Type B pancreatic cell (in vitro differentiated cells): ENCODE data around the gene MPND. TPM values are rescaled to one million over a fixed set of nuclear protein-coding genes. Genes with fewer than 3 reads are reported as not detected.

Experiments used
- DNase-seq: peaks from one replicate; pipeline ENCODE4 v3.0.0; 2021; ENCODE audit warnings: mixed read lengths; ENCODE audit not compliant: unreplicated experiment; ENCODE audit errors: extremely low spot score
- H3K27ac Mint-ChIP-seq: 2 replicates; pipeline ENCODE4 v1.8.0; 2021; ENCODE audit warnings: mild to moderate bottlenecking, mixed read lengths
- H3K27me3 Mint-ChIP-seq: 2 replicates; pipeline ENCODE4 v1.8.0; 2021; ENCODE audit warnings: mixed read lengths
- H3K36me3 Mint-ChIP-seq: 2 replicates; pipeline ENCODE4 v1.8.0; 2021; ENCODE audit warnings: mixed read lengths
- H3K4me1 Mint-ChIP-seq: one replicate; pipeline ENCODE4 v1.8.0; 2021; ENCODE audit warnings: mixed read lengths; ENCODE audit not compliant: unreplicated experiment
- H3K4me3 Mint-ChIP-seq: 2 replicates; pipeline ENCODE4 v1.8.0; 2021; ENCODE audit warnings: mild to moderate bottlenecking, mixed read lengths
- H3K9me3 Mint-ChIP-seq: 2 replicates; pipeline ENCODE4 v1.8.0; 2021; ENCODE audit warnings: mixed read lengths
- CTCF ChIP-seq: fragments of 200-600 bp; sonication (generic); conservative IDR thresholded peaks from 2 replicates; pipeline ENCODE4 v1.5.0; 2021; ENCODE audit warnings: antibody characterized with exemption, mild to moderate bottlenecking
- long read RNA-seq: library from polyadenylated mRNA; unstranded; transcript quantifications from one replicate; pipeline ENCODE4 v2.0.0, GENCODE V29; 2020
- total RNA-seq: library from RNA; stranded (reverse); gene quantifications from 2 replicates; pipeline ENCODE4 v1.2.1, GENCODE V29; 2021; ENCODE audit warnings: low replicate concordance

Gene MPND, protein sequence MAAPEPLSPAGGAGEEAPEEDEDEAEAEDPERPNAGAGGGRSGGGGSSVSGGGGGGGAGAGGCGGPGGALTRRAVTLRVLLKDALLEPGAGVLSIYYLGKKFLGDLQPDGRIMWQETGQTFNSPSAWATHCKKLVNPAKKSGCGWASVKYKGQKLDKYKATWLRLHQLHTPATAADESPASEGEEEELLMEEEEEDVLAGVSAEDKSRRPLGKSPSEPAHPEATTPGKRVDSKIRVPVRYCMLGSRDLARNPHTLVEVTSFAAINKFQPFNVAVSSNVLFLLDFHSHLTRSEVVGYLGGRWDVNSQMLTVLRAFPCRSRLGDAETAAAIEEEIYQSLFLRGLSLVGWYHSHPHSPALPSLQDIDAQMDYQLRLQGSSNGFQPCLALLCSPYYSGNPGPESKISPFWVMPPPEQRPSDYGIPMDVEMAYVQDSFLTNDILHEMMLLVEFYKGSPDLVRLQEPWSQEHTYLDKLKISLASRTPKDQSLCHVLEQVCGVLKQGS
- total RNA-seq = 43.5 and 43.6 TPM in 2 replicates
- long read RNA-seq = 0 reads

DNA sequence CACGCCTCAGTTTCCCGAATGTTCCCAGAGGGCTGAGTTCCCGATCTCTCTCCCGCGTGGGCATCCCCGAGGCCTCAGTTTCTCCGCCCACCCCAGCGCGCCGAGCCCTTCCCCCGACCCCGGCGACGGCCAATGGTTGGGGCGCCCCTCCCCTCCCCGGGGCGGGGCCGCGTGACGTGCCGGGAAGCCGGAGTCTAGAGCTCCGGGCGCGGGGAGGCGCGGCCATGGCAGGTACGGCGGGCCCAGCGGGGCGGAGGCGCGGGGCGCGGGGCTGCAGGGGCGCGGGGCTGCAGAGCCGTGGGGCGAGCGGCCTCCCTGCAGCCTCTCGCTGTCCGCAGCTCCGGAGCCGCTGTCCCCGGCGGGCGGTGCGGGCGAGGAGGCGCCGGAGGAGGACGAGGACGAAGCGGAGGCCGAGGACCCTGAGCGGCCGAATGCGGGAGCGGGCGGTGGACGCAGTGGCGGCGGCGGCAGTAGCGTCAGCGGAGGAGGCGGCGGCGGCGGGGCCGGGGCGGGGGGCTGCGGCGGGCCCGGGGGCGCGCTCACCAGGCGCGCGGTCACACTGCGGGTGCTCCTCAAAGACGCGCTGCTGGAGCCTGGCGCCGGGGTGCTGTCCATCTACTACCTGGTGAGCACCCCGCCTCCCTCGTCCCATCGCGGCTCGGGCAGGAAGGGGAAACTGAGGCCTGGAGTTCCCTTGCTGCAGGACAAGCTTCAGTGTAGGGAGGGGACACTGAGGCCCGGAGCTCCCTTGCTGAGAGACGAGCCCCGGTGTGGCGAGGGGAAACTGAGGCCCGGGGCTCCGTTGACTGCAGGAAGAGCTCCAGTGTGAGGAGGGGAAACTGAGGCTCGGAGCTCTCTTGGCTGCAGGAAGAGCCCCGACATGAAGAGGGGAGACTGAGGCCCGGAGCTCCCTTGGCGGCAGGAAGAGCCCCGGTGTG is at the start of gene MPND:
MPND (plus strand) TSS at position 193 of the 938 bp plus-strand sequence; CDS start at position 225, 32 bp downstream.
- DNase-seq = peak; percentile 96
- Mint-ChIP-seq H3K27ac (peak within 1 kb of the TSS; percentile 98), H3K4me3 (peak within 1 kb of the TSS; percentile 92), H3K27me3 (peaks cover 5% of the 10 kb centered on the region), H3K4me1 (peaks cover 4% of the 10 kb centered on the region), H3K9me3 (no peaks in the 10 kb centered on the region), H3K36me3 (peaks cover 9% of the 10 kb centered on the region)
- TF ChIP-seq CTCF = no peak

DNA sequence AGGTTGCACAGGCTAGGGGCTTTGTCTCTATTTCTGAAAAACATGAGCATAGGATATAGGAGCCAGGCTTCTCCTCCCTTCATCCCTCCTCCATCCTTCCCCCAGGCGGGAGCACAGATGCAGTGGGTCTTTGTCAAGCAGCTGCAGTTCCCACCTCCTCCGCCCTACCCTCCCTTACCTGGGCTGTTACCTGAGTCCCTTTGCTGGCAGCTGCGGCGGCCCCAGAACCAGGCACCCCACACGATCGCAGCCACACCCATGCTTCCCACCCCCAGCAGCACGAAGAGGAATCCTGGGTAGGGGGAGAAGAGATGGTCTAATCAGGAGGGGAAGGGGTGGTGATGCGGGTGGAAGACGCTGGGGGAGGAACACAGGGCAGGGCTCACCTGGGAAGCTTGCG is 49.0 kb upstream of the MPND start:
- no peak overlapping the region for H3K27ac Mint-ChIP-seq
- peaks cover 4% of the 10 kb centered on the region for H3K4me1 Mint-ChIP-seq
- no peak overlapping the region for H3K4me3 Mint-ChIP-seq
- no peaks in the 10 kb centered on the region for H3K9me3 Mint-ChIP-seq
- DNase-seq = no peak
- no peaks in the 10 kb centered on the region for H3K27me3 Mint-ChIP-seq
- no peaks in the 10 kb centered on the region for H3K36me3 Mint-ChIP-seq
- TF ChIP-seq CTCF = no peak

GRCh38 chr19:4295972-4296771 is 47.2 kb upstream of the MPND start:
- no peaks in the 10 kb centered on the region for H3K36me3 Mint-ChIP-seq
- DNase-seq = no peak
- H3K4me3 Mint-ChIP-seq = no peak overlapping the region
- no peak for TF ChIP-seq CTCF
- no peak overlapping the region for H3K27ac Mint-ChIP-seq
- no peaks in the 10 kb centered on the region for H3K27me3 Mint-ChIP-seq
- H3K9me3 Mint-ChIP-seq = no peaks in the 10 kb centered on the region
- H3K4me1 Mint-ChIP-seq = peaks cover under 1% of the 10 kb centered on the region

DNA sequence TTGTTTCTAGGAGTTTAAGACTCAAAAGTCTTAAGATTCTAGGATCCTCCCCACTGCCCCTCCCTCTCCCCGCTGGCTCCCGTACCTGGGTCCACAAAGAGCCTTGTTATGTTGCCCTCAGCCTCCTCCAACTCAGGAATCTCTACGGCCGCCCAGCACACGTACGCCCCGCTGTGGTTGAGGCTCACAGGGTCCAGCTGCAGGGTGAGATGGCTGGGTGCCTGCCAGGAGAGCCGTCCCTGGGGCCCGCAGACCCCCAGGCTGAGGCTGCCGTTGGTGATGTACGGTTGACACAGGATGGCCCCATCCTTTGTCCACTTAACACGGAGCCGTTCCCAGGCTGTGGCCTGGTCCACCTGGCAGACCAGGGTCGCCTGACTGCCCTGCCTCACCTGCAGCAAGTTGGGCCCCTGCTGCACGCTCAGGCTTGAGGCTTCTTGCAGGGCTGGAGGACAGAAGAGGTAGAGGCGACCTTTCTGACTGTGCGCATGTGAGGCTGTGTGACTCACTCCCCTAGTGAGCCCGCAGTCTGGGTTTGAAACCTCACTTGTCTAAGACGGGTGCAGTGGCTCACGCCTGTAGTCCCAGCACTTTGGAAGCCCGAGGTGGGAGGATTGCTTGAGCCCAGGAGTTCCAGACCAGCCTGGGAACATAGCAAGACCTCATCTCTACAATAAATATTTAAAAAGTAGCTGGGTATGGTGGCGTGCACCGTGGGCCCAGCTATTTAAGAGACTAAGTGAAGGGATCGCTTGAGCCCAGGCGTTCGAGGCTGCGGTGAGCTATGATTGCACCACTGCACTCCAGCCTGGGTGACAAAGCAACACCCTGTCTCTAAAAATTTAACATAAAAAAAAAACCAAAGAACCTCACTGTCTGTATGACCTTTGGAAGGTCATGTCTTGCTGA is 45.2 kb upstream of the MPND start:
- no peak overlapping the region for H3K27ac Mint-ChIP-seq
- no peak overlapping the region for H3K4me3 Mint-ChIP-seq
- TF ChIP-seq CTCF = no peak
- H3K36me3 Mint-ChIP-seq = no peaks in the 10 kb centered on the region
- peaks cover 6% of the 10 kb centered on the region for H3K4me1 Mint-ChIP-seq
- no peaks in the 10 kb centered on the region for H3K9me3 Mint-ChIP-seq
- DNase-seq = no peak
- H3K27me3 Mint-ChIP-seq = no peaks in the 10 kb centered on the region
